Glutamatergic neuron (in vitro differentiated cells): ENCODE data around the gene EPB41L3. TPM values are rescaled to one million over a fixed set of nuclear protein-coding genes. Genes with fewer than 3 reads are reported as not detected.
A peak's percentile ranks its signal among the peaks of the same experiment; 100 is the strongest.

Source experiments
- DNase-seq: peaks from one replicate; pipeline ENCODE4 v3.0.0; 2022
- H3K27ac Mint-ChIP-seq: one replicate; pipeline ENCODE4 v1.8.0; 2020; ENCODE audit warnings: mild to moderate bottlenecking, mixed read lengths, inconsistent platforms; ENCODE audit not compliant: unreplicated experiment
- H3K27me3 Mint-ChIP-seq: one replicate; pipeline ENCODE4 v1.8.0; 2020; ENCODE audit warnings: mild to moderate bottlenecking, moderate library complexity, mixed read lengths, inconsistent platforms; ENCODE audit not compliant: unreplicated experiment
- H3K36me3 Mint-ChIP-seq: one replicate; pipeline ENCODE4 v1.8.0; 2020; ENCODE audit warnings: mild to moderate bottlenecking, mixed read lengths, inconsistent platforms; ENCODE audit not compliant: unreplicated experiment
- H3K4me1 Mint-ChIP-seq: one replicate; pipeline ENCODE4 v1.8.0; 2020; ENCODE audit warnings: mild to moderate bottlenecking, low read depth, mixed read lengths, inconsistent platforms; ENCODE audit not compliant: unreplicated experiment
- H3K4me3 Mint-ChIP-seq: one replicate; pipeline ENCODE4 v1.8.0; 2020; ENCODE audit warnings: mild to moderate bottlenecking, mixed read lengths, inconsistent platforms; ENCODE audit not compliant: unreplicated experiment
- H3K9me3 Mint-ChIP-seq: one replicate; pipeline ENCODE4 v1.8.0; 2020; ENCODE audit warnings: mild to moderate bottlenecking, moderate library complexity, mixed read lengths, inconsistent platforms; ENCODE audit not compliant: unreplicated experiment
- CTCF ChIP-seq: fragments of 200-600 bp; sonication (generic); IDR thresholded peaks from one replicate; pipeline ENCODE4 v1.5.0; 2021; ENCODE audit not compliant: partially characterized antibody, unreplicated experiment
- total RNA-seq: library from RNA; stranded (reverse); fragmentation: NEBNext Ultra II Directional; extraction: Animal tissue kit (Norgen Biotek cat#: 25700); gene quantifications from one replicate; pipeline ENCODE4 v1.2.1, GENCODE V29; 2021; ENCODE audit not compliant: unreplicated experiment

EPB41L3 gene
- total RNA-seq, 1 donor from 2014 or later: 368 TPM

- Mint-ChIP-seq H3K4me1 (peaks cover 21% of the 10 kb centered on the region), H3K27ac (no peak overlapping the region), H3K9me3 (peaks cover 4% of the 10 kb centered on the region), H3K36me3 (peaks cover 14% of the 10 kb centered on the region), H3K4me3 (no peak overlapping the region), H3K27me3 (peaks cover 3% of the 10 kb centered on the region)
- TF ChIP-seq CTCF: no peak
- no peak for DNase-seq
Measured at GRCh38 chr18:5478261-5478660, 65.5 kb downstream of the EPB41L3 start.

GRCh38 chr18:5476961-5477800, 66.6 kb downstream of the EPB41L3 start:
- no peak for TF ChIP-seq CTCF
- H3K27ac Mint-ChIP-seq: peak overlapping the region; percentile 7
- peaks cover 3% of the 10 kb centered on the region for H3K9me3 Mint-ChIP-seq
- H3K4me3 Mint-ChIP-seq: no peak overlapping the region
- DNase-seq: no peak
- peaks cover 12% of the 10 kb centered on the region for H3K36me3 Mint-ChIP-seq
- peaks cover 18% of the 10 kb centered on the region for H3K4me1 Mint-ChIP-seq
- H3K27me3 Mint-ChIP-seq: peaks cover 3% of the 10 kb centered on the region

GRCh38 chr18:5475267-5475666, 68.5 kb downstream of the EPB41L3 start:
- no peak for TF ChIP-seq CTCF
- Mint-ChIP-seq H3K27ac (no peak overlapping the region), H3K27me3 (peaks cover 1% of the 10 kb centered on the region), H3K36me3 (peaks cover 9% of the 10 kb centered on the region), H3K4me3 (no peak overlapping the region), H3K9me3 (no peaks in the 10 kb centered on the region), H3K4me1 (peaks cover 10% of the 10 kb centered on the region)
- DNase-seq: no peak

- Mint-ChIP-seq H3K27me3 (peaks cover 2% of the 10 kb centered on the region), H3K4me3 (no peak overlapping the region), H3K36me3 (peaks cover 3% of the 10 kb centered on the region), H3K27ac (no peak overlapping the region), H3K9me3 (peaks cover 1% of the 10 kb centered on the region), H3K4me1 (peaks cover 16% of the 10 kb centered on the region)
- no peak for DNase-seq
- no peak for TF ChIP-seq CTCF
Measured at GRCh38 chr18:5469340-5469739, 74.5 kb downstream of the EPB41L3 start.

GRCh38 chr18:5468394-5468793, 75.4 kb downstream of the EPB41L3 start:
- Mint-ChIP-seq H3K4me1 (peaks cover 25% of the 10 kb centered on the region), H3K4me3 (no peak overlapping the region), H3K27me3 (peaks cover 2% of the 10 kb centered on the region), H3K9me3 (peaks cover 1% of the 10 kb centered on the region), H3K36me3 (no peaks in the 10 kb centered on the region), H3K27ac (no peak overlapping the region)
- TF ChIP-seq CTCF: no peak
- no peak for DNase-seq
